Measurements from ENCODE around the gene TMX4.

The TMX4 gene

GRCh38 chr20:8019998-8020247, 362 bp upstream of the TMX4 start:
- DNase-seq (ENCODE audit: low read depth) = no peak

- peak; percentile 48 for DNase-seq (ENCODE audit: low read depth)
Measured at GRCh38 chr20:8018958-8019245, 659 bp downstream of the TMX4 start.

GRCh38 chr20:8012724-8013123, 6.8 kb downstream of the TMX4 start:
- no peak for DNase-seq (ENCODE audit: low read depth)

GRCh38 chr20:8008733-8009132, 10.8 kb downstream of the TMX4 start:
- DNase-seq (ENCODE audit: low read depth) = no peak

- no peak for DNase-seq (ENCODE audit: low read depth)
Measured at GRCh38 chr20:8007490-8007889, 12.1 kb downstream of the TMX4 start.

- no peak for DNase-seq (ENCODE audit: low read depth)
Measured at GRCh38 chr20:8005575-8006366, 13.8 kb downstream of the TMX4 start.

- no peak for DNase-seq (ENCODE audit: low read depth)
Measured at GRCh38 chr20:8005033-8005432, 14.5 kb downstream of the TMX4 start.

- DNase-seq (ENCODE audit: low read depth) = no peak
Measured at GRCh38 chr20:8002056-8002455, 17.5 kb downstream of the TMX4 start.

- no peak for DNase-seq (ENCODE audit: low read depth)
Measured at GRCh38 chr20:8000796-8001195, 18.8 kb downstream of the TMX4 start.

GRCh38 chr20:7996898-7997297, 22.7 kb downstream of the TMX4 start:
- DNase-seq (ENCODE audit: low read depth) = no peak

GRCh38 chr20:7994809-7995208, 24.8 kb downstream of the TMX4 start:
- DNase-seq (ENCODE audit: low read depth) = no peak

- DNase-seq (ENCODE audit: low read depth) = no peak
Measured at GRCh38 chr20:7993703-7994102, 25.9 kb downstream of the TMX4 start.

GRCh38 chr20:7993238-7993637, 26.3 kb downstream of the TMX4 start:
- DNase-seq (ENCODE audit: low read depth) = no peak

GRCh38 chr20:7990385-7990784, 29.2 kb downstream of the TMX4 start:
- no peak for DNase-seq (ENCODE audit: low read depth)

GRCh38 chr20:7989379-7989778, 30.2 kb downstream of the TMX4 start:
- no peak for DNase-seq (ENCODE audit: low read depth)

- no peak for DNase-seq (ENCODE audit: low read depth)
Measured at GRCh38 chr20:7985916-7986315, 33.6 kb downstream of the TMX4 start.

GRCh38 chr20:7984192-7984591, 35.4 kb downstream of the TMX4 start:
- no peak for DNase-seq (ENCODE audit: low read depth)

GRCh38 chr20:7981374-7981773, 38.2 kb downstream of the TMX4 start:
- DNase-seq (ENCODE audit: low read depth) = no peak

- DNase-seq (ENCODE audit: low read depth) = no peak
Measured at GRCh38 chr20:7980332-7981046, 39.1 kb downstream of the TMX4 start.

- no peak for DNase-seq (ENCODE audit: low read depth)
Measured at GRCh38 chr20:7977709-7978108, 41.9 kb downstream of the TMX4 start.

- DNase-seq (ENCODE audit: low read depth) = no peak
Measured at GRCh38 chr20:7975851-7976414, 43.6 kb downstream of the TMX4 start.

- no peak for DNase-seq (ENCODE audit: low read depth)
Measured at GRCh38 chr20:7974785-7975435, 44.7 kb downstream of the TMX4 start.

GRCh38 chr20:7971536-7972280, 47.9 kb downstream of the TMX4 start:
- DNase-seq (ENCODE audit: low read depth) = no peak

Measured in activated T-helper 1 cell treated with Interleukin-2 at 50 U/mL for 16 hours (primary cell).